Stimulated activated effector memory CD8-positive, alpha-beta T cell treated with anti-CD3 and anti-CD28 coated beads, Interleukin-12 subunit alpha, Interleukin-12 subunit beta, amount 100 ng/mL, for 72 hours (primary cell): ENCODE data around the gene AMPD3.

Source experiments
- ATAC-seq: fragments of 150-1000 bp; cut with Tn5 transposase; 2 replicates; pipeline ENCODE4 v1.10.0; 2021
- DNase-seq, 2 donors: peaks; one replicate each; pipeline ENCODE4 v3.0.0; 2021 to 2022; ENCODE audit warnings: low spot score in 2 of 2
- H3K27ac Mint-ChIP-seq: one replicate; pipeline ENCODE4 v1.8.0; 2022; ENCODE audit warnings: mild to moderate bottlenecking, mixed read lengths
- H3K36me3 Mint-ChIP-seq: one replicate; pipeline ENCODE4 v1.8.0; 2022; ENCODE audit warnings: mild to moderate bottlenecking, mixed read lengths
- H3K4me1 Mint-ChIP-seq: one replicate; pipeline ENCODE4 v1.8.0; 2022; ENCODE audit warnings: mixed read lengths
- H3K4me3 Mint-ChIP-seq: one replicate; pipeline ENCODE4 v1.8.0; 2022; ENCODE audit warnings: mild to moderate bottlenecking, mixed read lengths
- H3K9me3 Mint-ChIP-seq: one replicate; pipeline ENCODE4 v1.8.0; 2022; ENCODE audit warnings: mixed read lengths

AMPD3 gene

DNA sequence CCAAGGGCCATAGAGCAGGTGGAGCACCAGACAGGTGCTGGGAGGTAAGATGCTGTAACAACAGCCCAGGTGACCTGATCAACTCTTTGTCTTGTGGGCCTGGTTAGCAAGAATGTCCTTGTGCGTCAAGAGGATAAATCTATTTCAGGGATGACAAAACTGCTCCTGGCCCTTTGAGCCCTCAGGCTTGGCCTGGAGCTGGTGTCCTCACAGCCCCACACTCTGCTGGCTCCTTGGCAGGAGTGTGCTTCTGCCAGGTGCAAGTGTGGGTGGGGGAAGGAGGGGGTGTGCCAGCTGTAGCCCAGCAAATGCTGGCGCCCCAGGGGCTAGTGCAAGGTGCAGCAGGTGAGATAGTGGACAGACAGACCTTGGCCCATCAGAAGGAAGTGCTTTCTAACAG lies 19.5 kb downstream of the AMPD3 start:
- Mint-ChIP-seq H3K36me3 (peaks cover 44% of the 10 kb centered on the region), H3K4me1 (peaks cover 48% of the 10 kb centered on the region), H3K27ac (peak overlapping the region; percentile 21), H3K4me3 (no peak overlapping the region), H3K9me3 (no peaks in the 10 kb centered on the region)
- DNase-seq, result no peak
- ATAC-seq, result no peak

DNA sequence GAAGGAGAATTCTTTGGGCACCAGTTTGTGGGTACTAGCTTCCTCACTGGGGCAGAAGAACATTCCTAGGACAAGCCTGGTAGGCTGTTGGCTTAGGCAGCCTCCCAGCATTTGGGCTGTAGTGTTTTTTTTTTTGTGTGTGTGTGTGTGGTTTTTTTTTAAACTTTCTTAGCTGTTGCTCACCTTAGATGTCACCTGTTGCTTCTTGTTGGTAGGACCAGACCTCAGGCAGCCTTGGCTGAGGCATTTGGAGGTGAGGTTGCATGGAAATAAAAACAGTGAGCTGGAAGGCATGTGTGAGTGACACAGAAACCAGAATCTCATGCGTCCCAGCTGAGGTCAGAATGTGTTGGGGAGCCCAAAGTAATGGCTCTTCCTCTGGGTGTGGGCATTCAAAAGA lies 21.3 kb downstream of the AMPD3 start:
- DNase-seq, result no peak
- H3K27ac Mint-ChIP-seq, result peak overlapping the region; percentile 89
- peaks cover 58% of the 10 kb centered on the region for H3K36me3 Mint-ChIP-seq
- peaks cover 48% of the 10 kb centered on the region for H3K4me1 Mint-ChIP-seq
- no peak for ATAC-seq
- H3K4me3 Mint-ChIP-seq, result no peak overlapping the region
- no peaks in the 10 kb centered on the region for H3K9me3 Mint-ChIP-seq

- Mint-ChIP-seq H3K27ac (peak overlapping the region; percentile 89), H3K36me3 (peaks cover 57% of the 10 kb centered on the region), H3K9me3 (no peaks in the 10 kb centered on the region), H3K4me3 (no peak overlapping the region), H3K4me1 (peaks cover 48% of the 10 kb centered on the region)
- DNase-seq (no peak), ATAC-seq (no peak)
Measured at GRCh38 chr11:10476927-10477689, 22.0 kb downstream of the AMPD3 start.

- H3K4me3 Mint-ChIP-seq, result no peak overlapping the region
- DNase-seq (no peak), ATAC-seq (no peak)
- peaks cover 48% of the 10 kb centered on the region for H3K4me1 Mint-ChIP-seq
- H3K9me3 Mint-ChIP-seq, result no peaks in the 10 kb centered on the region
- peaks cover 58% of the 10 kb centered on the region for H3K36me3 Mint-ChIP-seq
- H3K27ac Mint-ChIP-seq, result peak overlapping the region; percentile 89
Measured at GRCh38 chr11:10477690-10478046, 22.6 kb downstream of the AMPD3 start.

DNA sequence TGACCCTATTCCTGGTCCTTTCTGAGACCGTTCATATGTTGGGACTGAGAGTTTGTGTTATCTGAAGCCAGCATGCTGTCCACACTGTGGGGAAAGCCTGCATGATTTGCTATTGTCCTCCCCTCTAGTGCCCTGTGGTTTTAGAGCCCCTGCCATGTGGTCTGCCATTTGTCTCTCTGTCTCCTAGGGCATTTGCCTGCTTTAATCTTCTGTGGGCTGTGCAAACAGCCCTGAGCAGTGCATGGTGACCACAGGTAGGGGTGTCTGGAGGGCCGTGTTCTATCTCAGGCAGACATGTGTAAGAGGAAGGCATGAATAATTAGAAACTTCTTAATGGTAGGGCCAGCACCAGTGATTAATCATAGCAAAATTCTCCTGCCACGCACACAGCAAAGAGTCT lies 23.0 kb downstream of the AMPD3 start:
- no peak for DNase-seq
- H3K27ac Mint-ChIP-seq, result peak overlapping the region; percentile 18
- ATAC-seq, result peak; percentile 38
- H3K36me3 Mint-ChIP-seq, result peaks cover 58% of the 10 kb centered on the region
- H3K4me3 Mint-ChIP-seq, result no peak overlapping the region
- H3K9me3 Mint-ChIP-seq, result no peaks in the 10 kb centered on the region
- peaks cover 48% of the 10 kb centered on the region for H3K4me1 Mint-ChIP-seq

GRCh38 chr11:10478574-10479550 lies 23.8 kb downstream of the AMPD3 start:
- DNase-seq (no peak), ATAC-seq (no peak)
- H3K27ac Mint-ChIP-seq, result peak overlapping the region; percentile 18
- peaks cover 58% of the 10 kb centered on the region for H3K36me3 Mint-ChIP-seq
- H3K4me3 Mint-ChIP-seq, result no peak overlapping the region
- H3K9me3 Mint-ChIP-seq, result no peaks in the 10 kb centered on the region
- H3K4me1 Mint-ChIP-seq, result peaks cover 43% of the 10 kb centered on the region

- ATAC-seq (no peak), DNase-seq (no peak)
- Mint-ChIP-seq H3K9me3 (no peaks in the 10 kb centered on the region), H3K36me3 (peaks cover 63% of the 10 kb centered on the region), H3K27ac (no peak overlapping the region), H3K4me1 (peaks cover 31% of the 10 kb centered on the region), H3K4me3 (no peak overlapping the region)
Measured at GRCh38 chr11:10480026-10480425, 25.0 kb downstream of the AMPD3 start.

- H3K27ac Mint-ChIP-seq, result no peak overlapping the region
- DNase-seq (no peak), ATAC-seq (no peak)
- H3K4me3 Mint-ChIP-seq, result no peak overlapping the region
- peaks cover 30% of the 10 kb centered on the region for H3K4me1 Mint-ChIP-seq
- peaks cover 69% of the 10 kb centered on the region for H3K36me3 Mint-ChIP-seq
- H3K9me3 Mint-ChIP-seq, result no peaks in the 10 kb centered on the region
Measured at GRCh38 chr11:10480760-10481159, 25.7 kb downstream of the AMPD3 start.

DNA sequence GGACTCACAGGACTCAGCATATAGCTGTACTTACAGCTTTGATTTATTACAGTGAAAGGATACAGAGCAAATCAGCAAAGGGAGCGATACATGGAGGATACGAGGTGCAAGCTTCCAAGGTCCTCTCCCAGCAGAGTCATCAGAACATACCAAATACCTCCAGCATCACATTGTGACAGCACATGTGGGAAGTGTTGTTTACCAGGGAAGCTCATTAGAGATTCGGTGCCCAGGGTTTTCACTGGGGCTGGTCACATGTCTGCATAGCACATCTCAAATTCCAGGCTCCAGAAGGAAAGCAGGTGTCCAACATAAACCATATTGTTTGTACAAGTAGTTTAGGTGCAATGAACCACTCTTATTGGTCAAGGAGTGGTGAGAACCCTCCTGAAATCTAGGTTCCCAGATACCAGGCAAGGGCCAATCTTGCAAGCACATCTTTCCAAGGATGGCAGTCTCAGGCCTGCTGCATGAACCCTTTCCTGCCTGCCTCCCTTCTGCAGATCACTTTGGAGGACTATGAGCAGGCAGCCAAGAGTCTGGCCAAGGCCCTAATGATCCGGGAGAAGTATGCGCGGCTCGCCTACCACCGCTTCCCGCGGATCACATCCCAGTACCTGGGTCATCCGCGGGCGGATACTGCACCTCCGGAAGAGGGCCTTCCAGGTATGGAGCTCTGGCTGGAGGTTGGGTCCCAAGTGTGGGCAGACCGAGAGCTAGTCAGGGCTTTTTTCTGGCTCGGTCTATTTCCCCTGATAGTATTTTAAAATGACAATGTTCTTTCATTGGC lies 26.7 kb downstream of the AMPD3 start:
- DNase-seq, result no peak

GRCh38 chr11:10483174-10483573 lies 28.1 kb downstream of the AMPD3 start:
- Mint-ChIP-seq H3K4me3 (no peak overlapping the region), H3K27ac (peak overlapping the region; percentile 34), H3K4me1 (peaks cover 16% of the 10 kb centered on the region), H3K9me3 (no peaks in the 10 kb centered on the region), H3K36me3 (peaks cover 72% of the 10 kb centered on the region)
- DNase-seq (no peak), ATAC-seq (no peak)

More for the DNA sequence above, 26.7 kb downstream of the AMPD3 start:
- Mint-ChIP-seq H3K36me3 (peaks cover 65% of the 10 kb centered on the region), H3K27ac (no peak overlapping the region), H3K9me3 (no peaks in the 10 kb centered on the region), H3K4me1 (peaks cover 25% of the 10 kb centered on the region), H3K4me3 (no peak overlapping the region)
- no peak for ATAC-seq

- Mint-ChIP-seq H3K4me1 (peaks cover 16% of the 10 kb centered on the region), H3K9me3 (no peaks in the 10 kb centered on the region), H3K36me3 (peaks cover 72% of the 10 kb centered on the region), H3K27ac (peak overlapping the region; percentile 34), H3K4me3 (no peak overlapping the region)
- no peak for DNase-seq
- ATAC-seq, result no peak
Measured at GRCh38 chr11:10483584-10483983, 28.5 kb downstream of the AMPD3 start.

GRCh38 chr11:10484461-10485180 lies 29.6 kb downstream of the AMPD3 start:
- H3K9me3 Mint-ChIP-seq, result no peaks in the 10 kb centered on the region
- DNase-seq, result no peak
- peaks cover 19% of the 10 kb centered on the region for H3K4me1 Mint-ChIP-seq
- peaks cover 66% of the 10 kb centered on the region for H3K36me3 Mint-ChIP-seq
- no peak overlapping the region for H3K4me3 Mint-ChIP-seq
- no peak for ATAC-seq
- H3K27ac Mint-ChIP-seq, result no peak overlapping the region

DNA sequence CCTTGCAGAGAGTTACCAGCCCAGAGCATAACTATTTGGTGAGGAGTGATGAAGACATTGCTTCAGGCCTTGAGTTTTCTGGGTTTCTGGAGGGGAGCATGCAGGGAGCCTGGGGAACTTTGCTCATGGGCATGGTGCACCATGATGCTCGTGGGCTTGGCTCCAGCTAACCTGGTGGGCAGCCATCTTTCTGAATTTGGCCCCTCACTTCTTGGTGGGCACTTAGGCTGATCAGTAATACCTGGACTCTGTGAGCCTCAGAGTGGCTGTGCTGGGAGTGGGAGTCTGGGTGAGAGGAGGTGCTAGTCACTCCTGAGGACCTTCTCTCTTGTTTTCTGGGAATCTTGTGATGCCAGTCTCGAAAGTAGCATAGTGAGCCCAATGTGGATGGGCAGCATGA lies 30.6 kb downstream of the AMPD3 start:
- peaks cover 27% of the 10 kb centered on the region for H3K4me1 Mint-ChIP-seq
- no peaks in the 10 kb centered on the region for H3K9me3 Mint-ChIP-seq
- peaks cover 69% of the 10 kb centered on the region for H3K36me3 Mint-ChIP-seq
- no peak for ATAC-seq
- H3K4me3 Mint-ChIP-seq, result no peak overlapping the region
- no peak for DNase-seq
- peak overlapping the region; percentile 34 for H3K27ac Mint-ChIP-seq

DNA sequence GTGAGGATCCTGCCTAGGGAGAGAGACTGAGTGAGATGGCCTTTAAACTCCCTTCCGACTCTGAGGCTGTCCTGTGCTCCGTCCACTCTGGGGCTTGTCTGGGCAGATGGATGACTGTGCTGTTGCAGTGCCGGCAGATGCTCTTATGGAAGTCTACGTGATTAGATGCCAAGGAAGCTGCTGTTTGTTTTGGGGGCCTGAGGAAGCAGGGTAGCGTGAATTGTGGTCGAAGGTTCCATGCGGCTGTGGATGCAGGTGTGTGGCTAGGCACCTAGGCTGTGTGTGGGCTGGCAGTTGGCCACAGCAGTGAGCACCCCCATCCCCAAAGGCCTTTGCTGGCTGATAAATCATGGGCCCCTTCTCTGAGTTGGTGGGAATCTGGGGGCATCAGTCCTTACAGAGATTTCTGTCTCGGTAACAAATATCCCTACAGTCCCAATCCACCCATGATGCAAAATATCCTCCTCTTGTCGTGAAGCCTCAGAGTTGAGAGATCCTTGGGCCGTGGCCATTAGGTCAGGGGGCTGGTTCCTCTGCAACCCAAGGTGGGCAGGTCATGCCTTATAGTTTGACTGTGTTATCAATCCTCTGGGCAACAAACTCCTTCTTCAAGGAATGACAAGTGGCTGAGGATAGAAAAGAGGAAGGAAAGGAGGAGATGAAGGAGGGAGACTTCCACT lies 31.2 kb downstream of the AMPD3 start:
- no peak for ATAC-seq
- no peak for DNase-seq
- Mint-ChIP-seq H3K4me3 (no peak overlapping the region), H3K9me3 (no peaks in the 10 kb centered on the region), H3K27ac (peak overlapping the region; percentile 34), H3K36me3 (peaks cover 65% of the 10 kb centered on the region), H3K4me1 (peaks cover 27% of the 10 kb centered on the region)
